ENCODE measurements around the gene SRD5A3.

- TF ChIP-seq CTCF (IDR thresholded peaks at IDR 0.05) (no peak), POLR2AphosphoS5 (IDR thresholded peaks at IDR 0.05) (no peak), POLR2A (IDR thresholded peaks at IDR 0.05) (no peak)
These were observed 13.4 kb downstream of the SRD5A3 start for GRCh38 chr4:55359397-55359916.
